SH-SY5Y (cell line): ENCODE data around the gene WDR70.

Experiments
- GATA2 ChIP-seq: IDR thresholded peaks from 2 replicates; pipeline ENCODE4 v1.6.1; 2011; ENCODE audit warnings: mild to moderate bottlenecking, low read depth, low read length
- GATA3 ChIP-seq: IDR thresholded peaks from 2 replicates; pipeline ENCODE4 v1.6.1; 2011; ENCODE audit warnings: low read depth, mild to moderate bottlenecking, low read length, moderate library complexity

The WDR70 gene

DNA sequence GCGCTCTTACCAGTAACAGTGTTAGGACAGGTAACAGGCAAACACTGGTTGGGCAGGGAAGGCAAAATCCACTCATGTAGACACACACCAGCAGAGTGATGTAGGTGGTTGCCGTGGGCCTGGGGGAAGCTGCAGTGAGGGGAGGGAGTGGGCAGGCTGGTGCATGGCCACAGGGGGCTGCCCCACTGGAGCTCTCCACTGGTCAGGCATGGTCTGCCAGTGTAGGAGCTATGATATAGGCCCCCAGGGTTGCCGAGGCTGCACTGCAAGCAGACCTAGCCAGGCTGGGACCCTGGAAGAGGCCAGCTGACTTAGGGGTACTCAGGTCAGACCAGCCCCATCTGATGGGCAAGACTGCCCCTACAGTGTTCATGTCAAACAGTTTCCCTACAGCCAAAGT is 306.1 kb downstream of the WDR70 start:
- TF ChIP-seq GATA2: no peak
- no peak for TF ChIP-seq GATA3

DNA sequence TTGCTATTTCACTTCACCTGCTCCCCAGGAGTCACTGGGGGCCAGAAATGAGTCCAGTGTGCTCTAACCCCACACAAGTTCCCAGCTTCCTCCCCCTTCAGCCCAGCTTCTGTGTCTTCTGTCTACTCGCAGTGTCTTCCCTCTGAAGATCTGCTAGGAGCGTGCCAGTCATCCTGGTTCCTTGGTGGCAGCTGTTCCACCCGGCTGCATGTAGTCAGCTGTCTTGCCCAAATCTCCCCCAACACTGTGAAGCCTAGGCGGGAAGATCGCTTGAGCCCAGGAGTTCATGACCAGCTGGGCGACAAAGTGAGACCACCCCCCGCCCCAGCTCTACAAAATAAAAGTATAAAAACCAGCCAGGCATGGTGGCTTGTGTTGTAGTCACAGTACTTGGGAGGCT is 306.7 kb downstream of the WDR70 start:
- no peak for TF ChIP-seq GATA2
- TF ChIP-seq GATA3: no peak

DNA sequence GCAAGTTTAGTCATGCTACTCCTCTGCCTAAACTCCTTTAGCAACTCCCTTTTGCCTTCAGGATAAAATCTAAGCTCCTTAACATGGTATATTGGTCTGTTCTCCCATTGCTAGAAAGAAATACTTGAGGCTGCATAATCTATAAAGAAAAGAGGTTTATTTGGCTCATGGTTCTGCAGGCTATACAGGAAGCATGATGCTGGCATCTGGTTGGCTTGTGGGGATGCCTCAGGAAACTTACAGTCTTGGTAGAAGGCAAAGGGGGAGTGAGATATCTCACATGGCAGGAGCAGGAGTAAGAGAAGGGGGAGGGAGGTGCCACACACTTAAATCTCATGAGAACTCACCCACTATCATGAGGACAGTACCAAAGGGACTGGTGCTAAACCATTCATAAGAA is 315.7 kb downstream of the WDR70 start:
- TF ChIP-seq GATA3: no peak
- no peak for TF ChIP-seq GATA2

DNA sequence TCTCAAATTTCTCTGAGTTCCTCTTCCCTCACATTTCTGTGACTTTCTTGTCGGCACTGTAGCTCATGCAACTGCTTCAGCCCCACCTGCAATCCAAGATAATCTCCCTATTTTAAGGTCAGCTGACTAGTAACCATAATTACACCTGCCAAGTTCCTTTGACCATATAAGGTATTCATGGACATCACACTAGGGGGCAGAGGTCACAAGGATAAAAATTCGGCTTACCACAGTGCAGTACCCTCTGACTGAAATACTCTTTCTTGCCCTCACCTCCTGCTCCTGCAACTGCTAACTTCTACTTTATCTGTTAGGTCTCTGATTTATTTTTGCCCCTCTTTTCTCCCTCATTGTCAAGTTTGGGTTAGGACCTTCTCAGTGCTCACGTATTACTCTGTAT is 316.5 kb downstream of the WDR70 start:
- TF ChIP-seq GATA3 (no peak), GATA2 (no peak)

DNA sequence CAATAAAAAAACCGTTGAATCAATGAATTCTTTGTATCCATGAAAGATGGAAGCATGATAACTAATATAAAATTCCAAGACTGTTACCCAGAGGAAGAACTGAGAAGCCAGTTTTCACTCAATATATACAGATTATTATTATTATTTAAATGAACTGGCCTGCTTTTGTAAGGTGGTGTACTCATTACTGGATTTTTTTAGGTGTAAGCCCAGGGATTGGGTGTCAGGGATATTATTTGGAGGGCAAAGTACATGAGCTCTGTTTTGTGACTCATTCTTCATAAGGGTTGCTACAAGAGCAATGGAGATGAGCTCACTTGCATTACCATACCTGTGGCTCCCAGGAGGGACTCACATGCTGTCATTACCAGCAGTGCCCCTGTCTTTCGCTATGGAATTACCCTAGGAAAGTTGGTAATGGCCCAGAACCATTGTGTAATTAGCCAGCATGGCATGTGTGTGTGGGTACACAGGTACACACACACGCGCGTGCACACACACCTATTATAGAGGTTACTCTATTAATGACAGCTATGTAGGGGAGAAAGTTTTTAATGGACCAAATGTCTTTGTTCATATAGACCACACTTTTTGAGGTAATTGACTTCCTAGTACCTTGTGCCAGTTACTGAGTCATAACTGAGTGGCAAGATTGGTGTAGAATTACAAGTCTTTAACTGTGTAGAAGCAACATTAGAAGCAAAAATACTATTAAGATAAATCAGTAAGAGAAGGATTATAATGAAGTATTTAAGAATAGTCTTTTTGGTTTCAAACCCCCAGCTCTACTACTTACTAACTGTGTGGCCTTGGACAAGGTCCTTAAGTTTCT is 317.3 kb downstream of the WDR70 start:
- no peak for TF ChIP-seq GATA2
- TF ChIP-seq GATA3: no peak

DNA sequence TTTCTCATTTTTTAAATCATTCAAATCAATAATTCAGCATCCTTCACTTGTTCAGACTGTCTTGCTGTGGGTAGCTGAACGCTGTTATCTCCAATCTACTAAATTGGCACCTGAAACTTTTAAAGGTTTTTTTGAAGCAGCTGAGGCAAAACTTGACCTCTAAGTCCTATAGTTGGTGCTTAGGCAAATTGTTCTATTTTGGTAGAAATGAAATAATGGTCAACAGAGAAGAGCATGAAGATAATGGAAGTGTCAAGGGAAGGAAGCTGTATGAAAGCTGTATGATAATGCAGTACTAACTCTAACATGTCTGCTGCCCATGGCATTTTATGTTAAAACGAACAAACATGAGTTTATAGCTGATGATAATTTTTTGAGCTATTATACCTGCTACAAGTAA is 322.8 kb downstream of the WDR70 start:
- TF ChIP-seq GATA3 (no peak), GATA2 (no peak)

DNA sequence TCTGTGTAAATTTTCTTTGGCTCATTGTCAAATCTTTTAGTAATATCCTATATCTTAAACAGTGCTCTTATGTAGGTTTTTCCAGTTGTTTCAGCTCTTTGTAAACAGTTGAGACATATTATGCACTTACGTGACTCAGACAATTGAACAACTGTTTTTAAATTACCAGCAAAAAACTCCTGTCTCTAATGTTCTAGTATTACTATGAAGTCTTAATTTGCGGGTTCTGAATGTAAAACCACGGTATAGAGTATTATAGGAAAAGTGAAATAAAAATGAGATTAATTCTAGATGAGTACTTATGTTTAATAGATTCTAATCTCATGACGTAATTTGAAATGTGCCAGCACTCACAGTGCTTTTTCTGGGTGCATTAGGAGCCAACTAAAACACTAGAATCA is 324.7 kb downstream of the WDR70 start:
- TF ChIP-seq GATA3 (no peak), GATA2 (no peak)

DNA sequence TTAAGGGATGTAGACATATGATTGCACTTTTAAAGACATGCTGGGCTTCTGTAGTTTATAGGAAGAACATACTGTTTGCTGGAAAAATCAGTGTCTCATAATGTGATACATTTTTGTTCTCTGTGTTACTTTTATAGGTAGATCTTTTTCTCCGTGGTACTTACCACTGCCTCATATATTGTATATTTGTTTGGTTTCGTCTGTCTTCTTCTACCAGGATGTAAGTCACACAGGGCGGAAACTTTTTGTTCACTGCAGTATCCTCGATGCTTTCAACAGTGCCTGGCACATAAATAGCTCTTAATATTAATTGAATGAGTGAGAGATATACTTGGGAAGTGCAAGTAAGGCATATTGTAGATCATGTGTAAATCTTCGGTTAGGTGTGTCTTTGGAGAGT is 325.3 kb downstream of the WDR70 start:
- TF ChIP-seq GATA3 (no peak), GATA2 (no peak)

DNA sequence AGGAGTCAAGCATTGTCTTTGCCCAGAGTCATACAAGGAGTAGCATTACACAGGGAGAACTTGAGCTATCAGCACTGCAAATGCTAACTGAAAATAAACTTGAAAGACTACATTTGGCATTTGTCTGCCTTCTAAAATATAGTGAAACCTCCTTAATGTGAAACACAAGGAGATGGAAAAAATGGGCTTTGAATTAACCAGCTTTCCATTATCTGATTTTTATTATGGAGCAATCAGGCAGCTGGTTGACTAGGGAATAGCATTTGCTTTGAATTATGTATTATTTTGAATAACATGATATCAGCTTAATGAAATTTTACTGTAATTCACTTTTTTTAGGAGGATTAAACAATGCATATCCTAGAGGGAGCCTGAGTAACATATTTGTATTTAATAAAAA is 329.9 kb downstream of the WDR70 start:
- TF ChIP-seq GATA3 (no peak), GATA2 (no peak)

DNA sequence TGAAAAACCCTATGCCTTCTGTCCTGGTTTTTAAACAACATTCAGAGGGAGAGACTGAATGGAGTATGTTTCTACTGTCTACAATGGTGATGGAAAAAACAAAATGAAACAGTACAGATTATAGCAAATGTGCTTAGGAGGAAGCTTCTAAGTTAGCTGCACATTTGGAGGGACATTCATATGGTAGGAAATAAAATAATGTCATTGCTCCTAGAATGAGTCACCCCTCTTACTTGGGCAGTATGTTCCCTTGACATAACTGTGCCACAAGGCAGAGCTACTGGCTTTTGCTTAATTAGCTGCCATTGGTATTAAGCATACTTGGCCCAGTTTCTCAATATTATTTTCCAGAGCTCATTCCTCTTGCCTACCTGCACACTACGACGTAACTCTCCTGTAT is 331.8 kb downstream of the WDR70 start:
- no peak for TF ChIP-seq GATA3
- TF ChIP-seq GATA2: no peak

DNA sequence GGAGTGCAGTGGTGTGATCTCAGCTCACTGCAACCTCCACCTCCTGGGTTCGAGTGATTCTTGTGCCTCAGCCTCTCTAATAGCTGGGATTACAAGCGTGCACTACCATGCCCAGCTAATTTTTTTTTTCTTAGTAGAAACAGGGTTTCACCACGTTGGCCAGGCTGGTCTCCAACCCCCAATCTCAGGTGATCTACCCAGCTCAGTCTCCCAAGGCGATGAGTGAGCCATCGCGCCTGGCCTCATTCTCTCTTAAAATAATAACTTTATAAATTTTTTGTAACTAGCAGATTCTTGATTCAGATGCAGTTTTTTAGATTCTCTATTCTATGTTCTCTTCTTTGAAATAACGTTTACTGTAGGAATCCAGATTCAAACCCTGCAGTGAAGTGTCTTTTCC is 333.6 kb downstream of the WDR70 start:
- TF ChIP-seq GATA2: no peak
- no peak for TF ChIP-seq GATA3

DNA sequence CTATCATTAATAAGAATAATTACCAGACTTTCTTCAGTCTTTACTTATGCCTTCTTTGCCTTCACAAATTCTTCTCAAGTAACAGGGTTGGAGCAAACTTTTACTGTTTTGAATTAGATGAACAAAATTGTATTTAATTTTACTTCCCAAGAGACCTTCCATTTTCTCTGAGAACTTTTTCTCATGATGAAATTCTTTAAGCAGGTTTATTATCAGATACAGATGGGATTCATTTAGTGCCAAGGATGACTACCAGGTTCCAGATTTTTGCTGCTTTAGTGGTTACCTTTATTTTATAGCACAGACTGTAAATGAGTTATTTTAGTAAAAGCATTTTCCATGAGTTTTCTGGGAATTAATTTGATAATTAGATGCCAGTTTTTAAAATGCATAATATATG is 335.6 kb downstream of the WDR70 start:
- TF ChIP-seq GATA2 (no peak), GATA3 (no peak)

DNA sequence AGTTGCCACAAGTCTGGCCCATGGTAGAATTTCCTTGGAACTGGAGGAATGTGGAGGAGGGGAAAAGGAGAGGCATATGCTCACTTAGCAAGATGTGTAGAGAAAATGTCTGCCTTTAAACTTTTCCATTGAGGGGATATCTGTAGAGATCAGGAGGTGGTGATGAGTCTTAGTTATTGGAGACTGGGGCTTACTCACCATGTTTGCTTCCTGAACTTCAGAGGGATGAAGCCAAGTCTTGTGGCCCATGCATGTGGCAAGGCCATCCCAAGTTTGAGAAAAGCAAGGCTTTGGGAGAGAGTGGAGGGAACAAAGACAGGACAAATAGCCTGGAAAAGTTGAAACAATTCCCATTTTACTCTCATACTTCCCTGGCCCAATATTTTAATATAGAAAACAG is 336.2 kb downstream of the WDR70 start:
- TF ChIP-seq GATA2: no peak
- TF ChIP-seq GATA3: no peak

DNA sequence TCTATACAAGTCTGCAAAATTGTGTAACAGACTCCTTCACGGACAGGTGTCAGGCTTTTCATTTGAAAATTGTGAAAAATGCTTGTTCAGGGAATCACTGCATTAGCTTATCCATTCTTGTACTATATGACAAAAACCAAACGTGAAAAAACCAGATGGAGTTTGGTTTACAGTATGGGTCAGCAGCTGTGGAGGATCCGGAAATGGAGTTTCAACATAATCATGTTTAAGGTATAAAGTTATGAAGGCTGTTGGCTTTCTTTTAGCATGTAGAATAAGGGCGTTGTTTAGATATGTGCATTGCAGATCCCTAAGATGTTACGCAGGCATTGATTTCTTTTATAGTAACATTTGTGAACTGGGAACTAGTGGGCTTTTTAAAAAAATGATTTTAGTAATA is 336.9 kb downstream of the WDR70 start:
- no peak for TF ChIP-seq GATA2
- no peak for TF ChIP-seq GATA3

DNA sequence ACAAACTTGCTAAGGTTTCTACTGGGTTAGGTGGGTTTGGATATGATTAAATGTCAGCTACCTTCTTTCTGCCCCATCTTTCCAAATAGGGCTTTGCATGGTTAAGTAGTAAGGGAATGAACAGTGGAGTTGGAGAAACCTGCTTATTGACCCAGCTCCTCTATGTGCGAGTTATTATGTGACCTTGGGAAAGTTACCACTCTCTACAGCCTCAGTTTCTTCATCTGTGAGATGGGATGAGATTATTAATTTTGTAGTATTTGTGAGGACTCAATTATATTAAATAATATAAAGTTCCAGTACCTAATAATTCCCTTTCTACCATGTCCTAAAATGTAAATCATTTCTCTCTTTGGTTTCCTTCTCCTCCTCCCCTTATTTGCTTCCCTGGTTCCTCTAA is 337.3 kb downstream of the WDR70 start:
- TF ChIP-seq GATA3: no peak
- TF ChIP-seq GATA2: no peak

DNA sequence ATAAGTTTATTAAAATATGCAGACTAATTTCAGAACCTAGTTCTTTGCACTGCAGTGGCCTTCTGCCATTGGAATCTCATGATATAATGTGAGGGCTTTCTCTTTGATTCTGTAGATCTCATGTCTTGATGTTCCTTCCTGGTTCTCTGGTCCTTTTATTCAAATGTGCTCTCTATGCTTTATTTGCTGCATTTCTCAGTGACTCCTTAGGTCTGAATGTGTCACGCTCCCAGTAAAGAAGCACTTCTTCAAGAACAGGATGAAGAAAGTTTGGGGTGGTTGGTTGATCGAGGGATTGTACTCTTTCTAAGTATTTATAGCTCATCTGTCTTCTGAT is 338.1 kb downstream of the WDR70 start:
- TF ChIP-seq GATA3 (no peak), GATA2 (no peak)
